Endothelial cell (in vitro differentiated cells): ENCODE measurements around the gene ARAF. TPM values are rescaled to one million over a fixed set of nuclear protein-coding genes. Genes with fewer than 3 reads are reported as not detected.

Source experiments
- DNase-seq: peaks from one replicate; pipeline ENCODE4 v3.0.0; 2021; ENCODE audit warnings: low spot score
- H3K27ac Mint-ChIP-seq: one replicate; pipeline ENCODE4 v1.8.0; 2021; ENCODE audit warnings: mixed read lengths, inconsistent platforms; ENCODE audit not compliant: unreplicated experiment
- H3K27me3 Mint-ChIP-seq: one replicate; pipeline ENCODE4 v1.8.0; 2021; ENCODE audit warnings: mild to moderate bottlenecking, moderate library complexity, mixed read lengths, inconsistent platforms; ENCODE audit not compliant: unreplicated experiment
- H3K36me3 Mint-ChIP-seq: one replicate; pipeline ENCODE4 v1.8.0; 2021; ENCODE audit warnings: mild to moderate bottlenecking, low read depth, mixed read lengths, inconsistent platforms; ENCODE audit not compliant: unreplicated experiment
- H3K4me1 Mint-ChIP-seq: one replicate; pipeline ENCODE4 v1.8.0; 2021; ENCODE audit warnings: mild to moderate bottlenecking, mixed read lengths, inconsistent platforms; ENCODE audit not compliant: unreplicated experiment
- H3K4me3 Mint-ChIP-seq: one replicate; pipeline ENCODE4 v1.8.0; 2021; ENCODE audit warnings: mild to moderate bottlenecking, mixed read lengths, inconsistent platforms; ENCODE audit not compliant: unreplicated experiment
- H3K9me3 Mint-ChIP-seq: one replicate; pipeline ENCODE4 v1.8.0; 2021; ENCODE audit warnings: mixed read lengths, inconsistent platforms; ENCODE audit not compliant: unreplicated experiment
- CTCF ChIP-seq: fragments of 200-600 bp; sonication (generic); IDR thresholded peaks from one replicate; pipeline ENCODE4 v1.5.0; 2021; ENCODE audit warnings: antibody characterized with exemption; ENCODE audit not compliant: unreplicated experiment
- total RNA-seq: library from RNA; stranded (reverse); fragmentation: NEBNext Ultra II Directional; extraction: Animal tissue kit (Norgen Biotek cat#: 25700); gene quantifications from one replicate; pipeline ENCODE4 v1.2.1, GENCODE V29; 2021; ENCODE audit not compliant: unreplicated experiment

Gene ARAF
- total RNA-seq, 1 donor from 2014 or later, result 49.4 TPM

- DNase-seq, result no peak
- TF ChIP-seq CTCF, result no peak
- Mint-ChIP-seq H3K27ac (peak overlapping the region; percentile 72), H3K4me1 (peaks cover 8% of the 10 kb centered on the region), H3K27me3 (peaks cover 16% of the 10 kb centered on the region), H3K36me3 (peaks cover 25% of the 10 kb centered on the region), H3K4me3 (no peak overlapping the region), H3K9me3 (no peaks in the 10 kb centered on the region)
Measured at GRCh38 chrX:47571896-47572295, 10.9 kb downstream of the ARAF start.

- no peak for TF ChIP-seq CTCF
- peaks cover 21% of the 10 kb centered on the region for H3K36me3 Mint-ChIP-seq
- peaks cover 8% of the 10 kb centered on the region for H3K4me1 Mint-ChIP-seq
- H3K9me3 Mint-ChIP-seq, result no peaks in the 10 kb centered on the region
- DNase-seq, result no peak
- no peak overlapping the region for H3K27ac Mint-ChIP-seq
- no peak overlapping the region for H3K4me3 Mint-ChIP-seq
- H3K27me3 Mint-ChIP-seq, result peaks cover 16% of the 10 kb centered on the region
Measured at GRCh38 chrX:47572773-47573340, 11.9 kb downstream of the ARAF start.

GRCh38 chrX:47573341-47574075 lies 12.5 kb downstream of the ARAF start:
- TF ChIP-seq CTCF, result no peak
- Mint-ChIP-seq H3K36me3 (peaks cover 21% of the 10 kb centered on the region), H3K4me1 (peaks cover 12% of the 10 kb centered on the region), H3K4me3 (peak overlapping the region; percentile 78), H3K27me3 (peaks cover 16% of the 10 kb centered on the region), H3K9me3 (no peaks in the 10 kb centered on the region), H3K27ac (peak overlapping the region; percentile 67)
- DNase-seq, result peak; percentile 45

- DNase-seq, result no peak
- Mint-ChIP-seq H3K27me3 (peaks cover 16% of the 10 kb centered on the region), H3K4me1 (peaks cover 12% of the 10 kb centered on the region), H3K4me3 (no peak overlapping the region), H3K27ac (no peak overlapping the region), H3K36me3 (peaks cover 18% of the 10 kb centered on the region), H3K9me3 (no peaks in the 10 kb centered on the region)
- no peak for TF ChIP-seq CTCF
Measured at GRCh38 chrX:47574076-47574546, 13.1 kb downstream of the ARAF start.

- H3K4me1 Mint-ChIP-seq, result peaks cover 12% of the 10 kb centered on the region
- H3K27ac Mint-ChIP-seq, result no peak overlapping the region
- peaks cover 15% of the 10 kb centered on the region for H3K36me3 Mint-ChIP-seq
- no peaks in the 10 kb centered on the region for H3K9me3 Mint-ChIP-seq
- H3K27me3 Mint-ChIP-seq, result peaks cover 16% of the 10 kb centered on the region
- no peak for TF ChIP-seq CTCF
- no peak overlapping the region for H3K4me3 Mint-ChIP-seq
- no peak for DNase-seq
Measured at GRCh38 chrX:47574547-47575301, 13.7 kb downstream of the ARAF start.
